SK-MEL-5 (cell line): ENCODE data around the gene PUDP. TPM values are rescaled to one million over a fixed set of nuclear protein-coding genes. Genes with fewer than 3 reads are reported as not detected.
"Not testable (repeated sequence)": the region's sequence is repeated elsewhere in the genome, so short reads cannot be mapped to it uniquely, and the experiment has no call there.

Source experiments
- DNase-seq: peaks from one replicate; pipeline ENCODE4 v3.0.0-alpha.2; 2016; ENCODE audit warnings: low read depth, low spot score
- in situ Hi-C: cut with HindIII; loops from 2 replicates; pipeline ENCODE4 v1.10.0; 2016; ENCODE audit warnings: low sequenced_read_pairs, high pct_unique_total_duplicates, low pct_unique_long_range_greater_than_20kb
- total RNA-seq: library from RNA; depleted of rRNA; stranded (reverse); fragments of >200 nt; shearing (Covaris generic); gene quantifications from 2 replicates; pipeline ENCODE4 v1.2.3, GENCODE V29; 2014

PUDP gene
- total RNA-seq, 1 experiment from 2014 or later, result 8.6 TPM

DNA sequence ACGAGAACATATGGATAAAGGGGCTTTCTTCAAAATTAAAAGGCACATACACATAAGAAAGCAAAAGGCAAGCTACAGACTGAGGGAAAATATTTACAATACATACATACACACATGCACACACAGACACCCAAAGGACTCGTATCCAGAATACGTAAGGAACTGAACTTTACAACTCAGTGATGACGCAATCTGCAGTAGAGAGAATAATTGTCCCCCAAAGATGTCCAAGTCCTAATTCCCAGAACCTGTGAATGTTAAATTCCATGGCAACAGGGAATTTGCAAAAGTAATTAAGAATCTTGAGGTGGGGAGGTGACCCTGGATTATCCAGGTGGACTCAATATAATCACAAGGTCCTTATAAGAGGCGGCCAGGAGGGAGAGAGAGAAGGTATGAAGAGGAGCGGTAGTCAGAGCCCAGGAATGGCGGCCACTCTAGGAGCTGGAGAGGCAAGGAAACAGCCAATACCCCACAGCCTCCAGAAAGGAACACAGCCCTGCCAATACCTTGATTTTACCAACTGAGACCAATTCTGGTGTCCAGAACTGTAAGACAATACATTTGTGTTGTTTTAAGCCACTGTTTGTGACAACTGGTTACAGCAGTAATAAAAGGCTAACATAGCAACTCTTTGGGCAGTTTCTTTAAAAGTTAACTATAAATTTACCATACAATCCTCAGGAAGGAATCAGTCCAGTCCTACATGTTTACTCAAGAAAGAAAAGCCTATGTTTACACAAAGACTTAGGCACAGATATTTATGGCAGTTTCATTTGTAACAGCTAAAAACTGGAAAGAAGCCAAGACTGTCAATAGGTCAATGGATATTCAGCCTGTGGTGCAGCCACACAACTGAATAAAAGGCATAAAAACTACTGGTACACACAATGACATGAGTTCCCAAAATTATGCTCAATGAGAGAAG lies 27.7 kb downstream of the PUDP start:
- peak; percentile 1 for DNase-seq
- in situ Hi-C loops, result no loop called here

GRCh38 chrX:7117587-7117986 lies 30.4 kb downstream of the PUDP start:
- no peak for DNase-seq
- in situ Hi-C loops, result no loop called here

DNA sequence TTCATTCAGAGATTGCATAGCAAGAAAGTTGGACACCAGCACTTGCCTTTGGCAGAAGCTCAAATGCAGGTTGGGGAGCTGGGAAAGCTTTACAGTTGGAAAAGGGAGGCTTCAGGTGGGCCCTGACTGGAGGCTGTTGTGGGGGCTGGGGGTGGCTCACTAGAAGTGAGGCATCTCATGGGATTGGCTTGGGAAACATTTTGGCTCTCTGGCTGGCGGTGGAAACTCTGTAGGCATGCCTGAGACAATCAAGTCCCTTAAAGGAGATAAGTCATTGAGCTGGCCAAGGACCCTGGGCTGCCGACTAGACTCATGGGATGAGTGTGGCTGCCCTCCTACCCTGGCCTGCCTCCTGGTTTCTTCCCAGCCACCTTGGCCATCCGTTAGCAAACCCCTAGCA lies 31.9 kb downstream of the PUDP start:
- DNase-seq, result no peak
- in situ Hi-C loops, result no loop called here

- in situ Hi-C loops, result no loop called here
- peak; percentile 40 for DNase-seq
These were observed 32.4 kb downstream of the PUDP start for GRCh38 chrX:7115557-7115956.

DNA sequence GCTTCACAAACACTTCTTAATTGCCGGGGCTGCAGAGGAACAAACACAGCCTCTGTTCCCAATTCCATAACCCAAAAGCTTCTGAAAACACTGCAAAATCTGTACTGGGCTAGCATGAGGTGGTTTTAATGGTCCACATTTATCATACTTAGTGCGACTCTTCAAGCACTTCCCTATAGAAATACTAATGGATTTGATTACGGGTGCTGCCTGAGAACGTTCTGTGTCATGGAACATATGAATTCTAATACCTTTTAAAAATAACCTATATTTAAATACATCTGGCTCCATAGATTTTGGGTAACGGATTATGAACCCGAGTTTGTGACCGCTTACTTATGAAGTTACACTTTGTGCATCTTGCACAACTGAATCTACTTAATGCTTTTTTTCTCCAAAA lies 35.9 kb downstream of the PUDP start:
- in situ Hi-C loops, result no loop called here
- DNase-seq, result no peak

DNA sequence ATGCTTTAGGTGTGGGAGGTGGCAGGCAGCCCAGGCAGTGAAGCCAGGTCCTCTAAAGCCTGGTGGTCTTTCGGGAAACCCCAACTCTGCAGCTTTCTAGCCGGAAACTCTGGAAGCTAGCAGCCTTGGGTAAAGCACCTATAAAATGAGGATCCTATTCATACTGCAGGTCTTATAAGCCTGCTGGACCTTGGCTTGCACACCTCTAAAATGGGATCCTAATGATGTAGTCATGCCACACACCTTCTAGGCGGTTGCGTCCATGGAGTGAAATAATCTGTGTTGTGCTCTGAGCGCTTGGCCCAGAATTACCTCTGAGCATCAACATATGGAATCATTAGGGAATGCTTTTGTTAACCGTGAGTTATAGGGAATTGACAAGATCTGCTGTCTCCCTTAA lies 36.4 kb downstream of the PUDP start:
- in situ Hi-C loops, result no loop called here
- no peak for DNase-seq

GRCh38 chrX:7110821-7111276 lies 37.1 kb downstream of the PUDP start:
- in situ Hi-C loops, result no loop called here
- peak; percentile 54 for DNase-seq

GRCh38 chrX:7109838-7110793 lies 37.8 kb downstream of the PUDP start:
- in situ Hi-C loops, result no loop called here
- DNase-seq, result no peak

GRCh38 chrX:7109049-7109531 lies 38.9 kb downstream of the PUDP start:
- no peak for DNase-seq
- in situ Hi-C loops, result no loop called here

GRCh38 chrX:7108030-7108429 lies 39.9 kb downstream of the PUDP start:
- in situ Hi-C loops, result no loop called here
- no peak for DNase-seq

DNA sequence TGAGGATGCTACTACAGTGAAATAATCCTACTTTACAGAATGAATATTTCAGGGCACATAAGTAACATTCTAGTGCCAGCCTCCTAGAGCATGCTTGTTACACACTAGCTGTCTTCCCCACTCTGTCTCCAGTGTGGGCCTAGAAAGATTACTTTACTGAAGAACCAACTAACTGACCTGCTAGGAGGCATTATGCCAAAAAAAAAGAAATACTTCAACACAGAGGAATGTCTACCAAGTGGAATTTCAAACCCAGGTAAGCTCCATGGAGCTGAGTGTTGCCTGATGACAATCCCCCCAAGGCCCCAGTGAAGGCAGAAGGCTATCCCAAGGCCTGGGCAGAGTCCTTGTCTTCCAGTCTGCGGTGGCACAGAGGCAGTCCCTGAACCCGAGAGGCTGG lies 41.3 kb downstream of the PUDP start:
- no peak for DNase-seq
- in situ Hi-C loops, result no loop called here

- in situ Hi-C loops, result no loop called here
These were observed 45.8 kb downstream of the PUDP start for GRCh38 chrX:7102119-7102518.

GRCh38 chrX:7100022-7100421 lies 47.9 kb downstream of the PUDP start:
- in situ Hi-C loops, result no loop called here
- DNase-seq, result no peak

More at GRCh38 chrX:7102119-7102518, 45.8 kb downstream of the PUDP start:
- DNase-seq, result no peak

- in situ Hi-C loops, DNase-seq: not testable (repeated sequence)
These were observed 52.3 kb downstream of the PUDP start for GRCh38 chrX:7095657-7096056.

- DNase-seq, result no peak
- in situ Hi-C loops, result no loop called here
These were observed 54.6 kb downstream of the PUDP start for GRCh38 chrX:7093305-7093704.

DNA sequence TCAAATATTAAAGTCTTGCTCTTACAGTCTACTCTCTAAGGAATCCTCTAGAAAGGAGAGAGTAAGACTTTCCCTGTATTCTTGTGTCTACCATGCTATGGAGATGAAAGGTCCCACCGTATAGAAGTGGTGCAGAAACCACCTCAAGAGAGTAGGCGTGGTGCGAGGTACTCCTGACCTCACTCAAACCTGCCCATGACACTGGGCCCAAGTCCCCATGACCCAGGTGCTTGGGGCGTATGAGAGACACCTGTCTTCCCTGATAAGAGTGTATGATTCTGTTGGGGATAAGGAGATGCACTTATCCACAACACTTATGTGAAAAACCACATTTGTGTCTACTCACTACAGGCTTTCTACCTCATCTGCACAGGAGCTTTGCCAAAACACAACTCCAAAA lies 55.4 kb downstream of the PUDP start:
- in situ Hi-C loops, result no loop called here
- DNase-seq, result no peak

DNA sequence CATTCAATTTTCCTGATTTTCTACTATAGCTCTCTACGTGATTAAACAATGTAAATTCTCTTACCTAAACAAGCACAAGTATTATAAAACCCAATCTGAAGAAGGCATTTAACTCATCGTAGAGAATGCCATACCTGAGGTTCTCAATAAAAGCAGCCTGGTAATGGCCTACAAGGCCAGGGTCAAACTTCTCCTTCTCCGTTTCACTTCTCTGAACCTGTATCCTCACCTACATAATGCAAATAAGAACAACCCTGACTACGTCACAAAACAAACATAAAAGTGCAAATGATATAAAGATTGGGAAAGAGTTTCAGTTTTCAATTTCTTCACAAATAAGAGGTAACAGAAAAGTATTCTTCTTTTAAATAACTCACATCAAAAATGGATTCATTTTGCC lies 56.0 kb downstream of the PUDP start:
- in situ Hi-C loops, result no loop called here

DNA sequence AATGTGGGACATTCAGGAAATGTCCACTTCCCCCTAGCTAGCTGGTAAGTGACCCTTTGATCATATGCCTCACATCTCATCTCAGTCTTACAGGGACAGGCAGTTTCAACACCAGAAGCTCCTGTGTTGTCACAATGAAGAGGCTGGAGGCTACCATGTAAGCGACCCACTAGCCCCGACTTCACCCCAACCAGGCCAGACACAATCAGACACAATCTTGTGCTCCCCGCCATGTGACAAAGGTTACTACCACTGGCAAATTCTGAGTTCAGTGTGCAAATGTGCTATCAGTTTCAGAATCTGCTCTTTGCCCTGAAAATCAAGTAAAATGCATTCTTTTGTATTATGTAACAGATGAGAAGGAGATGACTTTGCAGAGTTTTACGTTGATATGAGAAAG lies 57.3 kb downstream of the PUDP start:
- in situ Hi-C loops, result no loop called here
- no peak for DNase-seq

More for the DNA sequence above, 56.0 kb downstream of the PUDP start:
- no peak for DNase-seq
